GF-D8 (cell line): ENCODE data around the gene ATM.
"Not testable (repeated sequence)": the region's sequence is repeated elsewhere in the genome, so short reads cannot be mapped to it uniquely, and the experiment has no call there.

Source experiments
- DNase-seq: peaks from one replicate; lab custom pipeline; 2025; lab: John Stamatoyannopoulos, UW

ATM gene

DNA sequence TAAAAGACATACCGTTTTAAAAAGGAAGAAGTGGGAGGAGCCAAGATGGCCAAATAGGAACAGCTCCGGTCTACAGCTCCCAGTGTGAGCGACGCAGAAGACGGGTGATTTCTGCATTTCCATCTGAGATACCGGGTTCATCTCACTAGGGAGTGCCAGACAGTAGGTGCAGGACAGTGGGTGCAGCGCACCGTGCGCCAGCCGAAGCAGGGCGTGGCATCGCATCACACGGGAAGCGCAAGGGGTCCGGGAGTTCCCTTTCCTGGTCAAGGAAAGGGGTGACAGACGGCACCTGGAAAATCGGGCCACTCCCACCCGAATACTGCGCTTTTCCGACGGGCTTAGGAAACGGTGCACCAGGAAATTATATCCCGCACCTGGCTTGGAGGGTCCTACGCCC is 150.6 kb downstream of the ATM start:
- DNase-seq, result not testable (repeated sequence)

DNA sequence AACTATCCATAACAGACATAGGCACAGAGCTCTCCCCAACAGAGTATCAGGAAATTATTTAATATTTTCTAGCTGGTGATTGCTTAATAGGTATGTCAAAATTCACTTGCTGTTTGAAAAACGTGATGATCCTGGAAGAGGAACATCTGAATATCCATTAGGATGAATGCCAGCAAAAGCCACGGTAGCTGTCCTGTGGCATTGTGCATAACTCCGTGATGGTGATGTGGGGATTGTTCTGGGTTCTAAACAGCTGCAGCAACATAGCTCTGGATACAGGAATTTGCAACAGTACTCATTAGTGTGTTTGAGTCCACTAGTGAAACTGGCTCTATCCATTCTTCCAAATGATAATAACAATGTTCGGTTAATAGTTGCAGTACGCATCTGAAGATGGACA is 165.7 kb downstream of the ATM start:
- no peak for DNase-seq

DNA sequence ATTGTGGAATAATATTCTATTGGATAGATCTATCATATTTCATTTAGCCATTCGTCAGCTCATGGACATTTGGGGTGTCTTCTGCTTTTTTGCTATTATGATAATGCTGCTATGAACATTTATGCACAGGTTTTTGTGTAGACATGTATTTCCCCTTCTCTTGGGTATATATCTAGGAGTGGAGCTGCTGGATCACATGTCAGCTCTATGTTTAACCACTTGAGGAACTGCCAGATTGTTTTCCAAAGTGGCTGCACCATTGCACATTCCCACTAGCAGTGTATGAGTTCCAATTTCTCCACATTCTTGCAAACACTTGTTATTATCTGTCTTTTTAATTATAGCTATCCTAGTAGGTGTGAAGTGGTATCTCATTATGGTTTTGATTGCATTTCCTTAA is 169.5 kb downstream of the ATM start:
- DNase-seq, result no peak

DNA sequence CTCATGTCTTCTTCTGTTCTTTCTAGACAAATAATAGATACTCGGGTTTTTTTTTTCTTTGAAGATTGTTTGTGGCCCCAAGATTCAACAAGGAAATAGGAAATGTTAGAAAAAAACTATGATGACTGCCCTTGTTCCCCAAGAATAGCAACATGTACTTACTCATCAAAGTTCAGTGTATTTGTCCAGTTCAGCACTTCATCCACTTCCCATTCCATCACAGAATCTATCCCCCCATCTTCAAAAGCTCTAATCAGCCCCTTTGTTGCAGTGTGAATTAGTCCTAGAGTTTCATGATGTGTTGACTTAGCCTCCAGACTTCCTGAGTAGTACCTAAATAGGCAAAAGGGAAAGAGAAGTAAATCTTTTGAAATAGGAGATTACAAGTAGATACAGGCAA is 170.2 kb downstream of the ATM start:
- no peak for DNase-seq

DNA sequence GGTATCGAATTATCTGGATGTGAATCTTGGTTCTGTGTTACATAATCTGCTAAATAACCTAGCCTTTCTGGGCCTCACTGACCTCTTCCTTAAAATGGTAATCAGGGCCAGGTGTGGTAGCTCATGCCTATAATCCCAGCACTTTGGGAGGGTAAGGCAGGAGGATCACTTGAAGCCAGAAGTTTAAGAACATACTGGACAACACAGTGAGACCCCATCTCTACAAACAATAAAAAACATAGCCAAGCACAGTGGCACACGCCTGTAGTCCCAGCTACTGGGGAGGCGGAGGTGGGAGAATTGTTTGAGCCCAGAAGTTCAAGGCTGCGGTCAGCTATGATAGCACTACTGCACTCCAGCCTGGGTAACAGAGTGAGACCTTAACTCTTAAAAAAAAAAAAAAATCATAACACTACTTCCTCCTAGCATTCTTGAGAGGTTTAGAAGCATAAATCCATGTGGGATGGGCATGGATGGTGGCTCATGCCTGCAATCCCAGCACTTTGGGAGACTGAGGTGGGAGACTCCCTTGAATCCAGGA is 171.9 kb downstream of the ATM start:
- no peak for DNase-seq

DNA sequence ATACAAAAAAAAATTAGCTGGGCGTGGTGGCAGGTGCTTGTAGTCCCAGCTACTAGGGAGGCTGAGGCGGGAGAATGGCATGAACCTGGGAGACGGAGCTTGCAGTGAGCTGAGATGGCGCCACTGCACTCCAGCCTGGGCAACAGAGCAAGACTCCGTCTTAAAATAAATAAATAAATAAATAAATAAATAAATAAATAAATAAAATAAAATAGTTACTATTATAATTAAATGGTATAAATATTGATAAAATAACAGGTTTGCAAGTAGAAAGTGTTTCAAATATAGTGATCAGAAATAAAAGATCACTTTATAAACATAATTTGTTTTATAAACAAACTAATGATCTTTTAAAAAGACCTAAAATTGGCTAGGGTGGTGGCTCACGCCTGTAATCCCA is 173.8 kb downstream of the ATM start:
- not testable (repeated sequence) for DNase-seq

DNA sequence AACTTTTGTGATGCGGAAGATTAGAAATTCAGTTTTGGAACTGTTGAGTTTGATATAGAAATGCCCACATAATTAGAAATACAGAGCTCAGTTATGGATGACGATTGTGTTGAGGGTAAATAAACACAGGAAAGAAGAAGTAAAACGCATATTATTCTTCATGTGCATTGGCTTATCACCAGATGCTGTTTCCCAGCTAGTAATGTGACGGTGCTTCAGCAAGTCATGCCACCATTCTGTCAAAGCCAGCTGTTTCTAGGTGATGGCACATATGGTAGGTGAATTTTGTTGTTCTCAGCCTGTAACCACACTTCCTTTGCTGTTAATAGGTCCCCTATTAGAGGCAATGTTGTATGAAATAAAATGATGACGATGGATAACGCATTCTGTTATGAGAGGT is 175.6 kb downstream of the ATM start:
- DNase-seq, result no peak

DNA sequence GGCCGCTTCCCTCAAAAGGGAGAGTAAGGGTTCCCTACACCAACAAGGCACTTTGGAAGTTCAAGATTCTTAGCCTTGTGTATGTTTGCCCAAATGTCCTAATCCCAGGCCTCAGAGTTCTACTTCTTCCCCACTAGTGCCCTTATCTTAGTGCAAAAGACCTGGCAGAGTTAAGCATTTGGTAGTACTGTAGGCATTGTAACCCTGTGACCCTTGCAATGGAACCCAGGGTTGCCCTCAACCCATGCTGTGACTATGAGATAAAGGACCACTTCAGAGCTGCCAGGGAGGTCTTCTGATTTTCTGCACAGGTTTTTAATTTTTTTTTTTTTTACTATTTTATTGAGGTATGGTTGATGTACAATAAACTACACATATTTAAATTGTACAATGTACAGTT is 179.4 kb downstream of the ATM start:
- DNase-seq, result no peak

DNA sequence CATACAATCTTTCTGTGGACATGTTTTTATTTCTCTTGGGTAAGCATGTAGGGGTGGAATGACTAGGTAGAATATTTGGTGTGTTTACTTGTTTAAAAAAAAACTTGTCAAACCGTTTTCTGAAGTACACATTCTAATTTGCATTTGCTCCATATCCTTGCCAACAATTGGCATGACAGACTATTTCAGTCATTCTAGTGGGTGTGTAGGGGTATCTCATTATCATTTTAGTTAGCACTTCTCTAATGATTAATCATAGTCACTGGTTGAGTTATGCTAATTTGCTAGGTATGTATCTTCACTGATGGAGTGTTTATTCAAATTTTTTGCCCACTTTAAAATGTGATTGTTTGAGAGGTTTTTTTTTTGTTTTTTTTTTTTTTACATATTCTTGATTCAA is 180.2 kb downstream of the ATM start:
- no peak for DNase-seq

DNA sequence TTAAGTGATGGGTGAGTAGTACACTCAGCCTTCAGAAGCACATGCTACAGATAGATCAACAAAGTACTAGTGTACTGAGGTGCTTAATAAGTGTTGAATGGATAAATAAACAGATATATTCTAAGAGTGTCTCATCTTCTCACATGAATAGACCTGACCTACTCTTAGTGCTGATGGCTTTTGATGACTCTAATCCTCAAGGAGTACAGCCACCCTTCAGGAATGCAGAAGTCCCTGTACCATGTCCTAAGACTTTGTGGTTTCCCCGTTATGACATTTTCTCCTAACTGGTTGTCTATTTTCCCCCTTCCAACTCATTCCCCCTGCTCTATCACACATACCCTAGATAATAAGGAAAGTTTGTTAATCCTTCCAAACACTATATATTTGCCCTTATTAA is 182.8 kb downstream of the ATM start:
- DNase-seq, result no peak

DNA sequence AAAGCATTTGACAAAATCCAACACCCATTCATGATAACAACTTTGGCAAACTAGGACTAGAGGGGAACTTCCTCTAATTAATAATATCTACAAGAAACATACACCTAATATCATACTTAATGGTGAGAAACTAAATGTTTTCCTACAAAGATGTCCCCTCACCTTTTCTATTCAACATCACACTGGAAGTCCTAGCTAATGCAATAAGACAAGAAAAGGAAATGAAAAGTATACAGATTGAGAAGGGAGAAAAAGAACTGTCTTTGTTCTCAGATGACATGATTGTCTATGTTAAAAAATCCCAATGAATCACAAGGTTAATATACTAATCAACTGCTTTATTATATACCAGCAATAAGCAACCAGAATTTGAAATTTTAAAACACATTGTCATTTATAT is 192.1 kb downstream of the ATM start:
- no peak for DNase-seq

DNA sequence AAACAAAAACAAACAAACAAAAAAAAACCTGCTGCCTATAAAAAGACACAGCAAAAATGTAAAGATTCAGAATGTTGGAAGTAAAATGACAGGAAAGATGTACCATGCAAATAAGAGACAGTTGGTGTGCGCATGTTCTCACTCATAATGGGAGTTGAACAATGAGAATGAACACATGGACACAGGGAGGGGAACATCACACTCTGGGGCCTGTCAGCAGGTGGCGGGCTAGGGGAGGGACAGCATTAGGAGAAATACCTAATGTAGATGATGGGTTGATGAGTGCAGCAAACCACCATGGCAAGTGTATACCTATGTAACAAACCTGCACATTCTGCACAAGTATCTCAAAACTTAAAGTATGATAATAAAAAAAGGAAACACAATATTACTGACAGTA is 194.7 kb downstream of the ATM start:
- not testable (repeated sequence) for DNase-seq
